ENCODE data around the gene ADAMTSL1.

- no peak for TF ChIP-seq CTCF (IDR thresholded peaks at IDR 0.05; ENCODE audit: borderline replicate concordance, extremely low read depth, low read length, poor library complexity, severe bottlenecking)
- TF ChIP-seq EZH2 (IDR thresholded peaks at IDR 0.05; ENCODE audit: borderline replicate concordance, low read depth, low read length, severe bottlenecking) = no peak
These were observed 1.1 kb upstream of the ADAMTSL1 start for GRCh38 chr9:18472841-18473251.

Measured in DND-41 (cell line).